Frontal cortex (tissue), 4 donors: Measurements from ENCODE around the gene NHERF1. TPM values are rescaled to one million over a fixed set of nuclear protein-coding genes. Genes with fewer than 3 reads are reported as not detected.

Experiments used
- DNase-seq, 2 donors: peaks; one replicate each; pipeline ENCODE4 v3.0.0; 2012; ENCODE audit warnings: low spot score in 2 of 2
- FAIRE-seq: peaks from 2 replicates; lab custom pipeline; 2012; peaks lifted over from hg19 to GRCh38; lab: Jason Lieb, UNC
- total RNA-seq: library from RNA; depleted of rRNA; stranded (reverse); fragments of >200 nt; gene quantifications from one replicate; pipeline ENCODE4 v1.2.3, GENCODE V29; 2014
- donor health status: control.
- donor health status: control.
- donor health status: control.

The NHERF1 gene
- total RNA-seq, 1 donor from 2014 or later, result 4.1 TPM

- peak in 1 of 2 donors; percentile 17 for DNase-seq
- FAIRE-seq, result no peak
These were observed 2.1 kb upstream of the NHERF1 start for GRCh38 chr17:74746376-74746775.

DNA sequence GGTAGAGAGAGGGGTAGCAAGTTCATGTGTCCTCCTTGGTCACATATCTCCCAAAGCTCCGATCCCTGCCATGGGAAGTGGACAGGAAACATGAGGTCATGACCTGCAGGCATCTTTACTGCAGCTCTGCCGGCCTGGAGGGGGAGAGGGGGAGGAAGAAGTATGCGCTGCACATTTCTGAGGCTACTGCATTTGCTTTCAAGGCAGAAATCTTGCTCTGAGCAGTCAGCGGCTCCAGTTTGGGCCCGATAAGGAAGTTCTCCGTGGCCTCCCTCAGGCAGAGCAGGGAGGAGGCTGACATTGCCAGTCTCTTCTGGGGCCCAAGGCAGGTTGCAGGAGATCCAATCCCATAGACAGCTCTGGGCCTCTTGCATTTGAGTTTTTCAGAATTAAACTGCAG is 1.5 kb upstream of the NHERF1 start:
- DNase-seq (peak in 1 of 2 donors; percentile 12), FAIRE-seq (no peak)

DNA sequence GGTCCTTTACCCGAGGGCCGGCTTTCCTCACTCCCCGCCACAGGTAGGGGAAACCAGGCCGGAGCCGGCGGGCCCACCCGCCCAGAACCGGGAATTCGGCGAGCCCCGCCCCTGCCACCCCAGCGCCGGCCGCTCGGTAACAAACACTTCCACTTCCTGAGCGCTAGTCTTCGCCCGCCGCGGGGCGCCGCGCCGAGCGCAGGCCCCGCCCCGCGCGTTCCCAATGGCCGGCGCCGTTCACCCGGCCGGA is 224 bp upstream of the NHERF1 start:
- FAIRE-seq, result no peak
- DNase-seq, result no peak

- DNase-seq (no peak), FAIRE-seq (no peak)
These were observed 1.0 kb downstream of the NHERF1 start for GRCh38 chr17:74749279-74750038.

DNA sequence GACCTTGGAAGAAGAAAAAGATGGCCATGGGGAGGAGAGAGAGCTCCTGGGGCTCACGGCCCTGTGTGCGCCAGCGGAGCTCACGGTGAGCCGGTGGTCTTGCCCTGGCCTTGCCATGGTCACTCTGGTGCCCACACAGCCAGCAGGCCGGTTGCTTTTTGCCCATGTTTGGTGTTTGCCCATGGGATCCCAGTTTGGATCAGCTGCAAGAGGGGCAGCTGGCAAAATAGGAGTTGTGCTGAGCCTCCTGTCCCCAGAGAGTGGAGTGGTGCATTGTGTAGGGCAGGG is 1.6 kb downstream of the NHERF1 start:
- no peak for FAIRE-seq

DNA sequence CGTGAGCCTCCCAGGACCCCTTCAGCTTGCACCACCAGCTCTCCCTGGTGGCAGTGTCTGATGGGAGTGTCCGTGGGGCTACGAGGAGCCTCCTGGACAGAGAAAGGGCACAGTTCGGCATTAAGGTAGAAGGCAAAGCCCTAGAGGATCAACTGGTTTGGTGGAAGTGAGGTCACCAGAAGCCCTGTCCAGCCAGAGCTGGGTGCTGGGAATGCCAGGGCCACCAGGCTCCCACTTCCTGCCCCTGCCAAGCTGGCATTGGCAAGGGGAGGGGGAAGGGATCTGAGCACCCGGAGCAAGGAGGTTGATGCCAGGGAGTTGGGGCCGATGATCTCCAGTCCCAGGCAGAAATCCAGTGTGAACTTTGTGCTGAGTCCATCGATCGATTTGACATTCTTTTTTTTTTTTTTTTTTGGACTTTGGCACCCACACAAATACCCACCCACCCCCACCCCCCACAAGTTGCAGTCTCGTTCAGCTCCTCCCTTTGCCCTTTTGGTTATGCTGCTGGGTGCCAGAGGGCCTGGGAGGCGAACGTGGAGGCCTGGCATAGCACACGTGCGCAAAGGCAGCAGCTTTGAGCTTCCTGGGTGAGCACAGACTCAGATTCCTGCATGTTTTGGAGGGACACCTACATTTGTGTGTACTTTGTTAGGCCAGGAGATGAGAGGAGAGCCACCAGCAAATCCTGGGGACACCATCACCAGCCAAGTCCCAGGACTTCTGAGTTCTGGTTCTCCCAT is 2.1 kb downstream of the NHERF1 start:
- no peak for FAIRE-seq
- DNase-seq, result no peak

More for the DNA sequence above, 1.6 kb downstream of the NHERF1 start:
- DNase-seq, result no peak

- FAIRE-seq, result no peak
These were observed 4.0 kb downstream of the NHERF1 start for GRCh38 chr17:74752415-74752814.

DNA sequence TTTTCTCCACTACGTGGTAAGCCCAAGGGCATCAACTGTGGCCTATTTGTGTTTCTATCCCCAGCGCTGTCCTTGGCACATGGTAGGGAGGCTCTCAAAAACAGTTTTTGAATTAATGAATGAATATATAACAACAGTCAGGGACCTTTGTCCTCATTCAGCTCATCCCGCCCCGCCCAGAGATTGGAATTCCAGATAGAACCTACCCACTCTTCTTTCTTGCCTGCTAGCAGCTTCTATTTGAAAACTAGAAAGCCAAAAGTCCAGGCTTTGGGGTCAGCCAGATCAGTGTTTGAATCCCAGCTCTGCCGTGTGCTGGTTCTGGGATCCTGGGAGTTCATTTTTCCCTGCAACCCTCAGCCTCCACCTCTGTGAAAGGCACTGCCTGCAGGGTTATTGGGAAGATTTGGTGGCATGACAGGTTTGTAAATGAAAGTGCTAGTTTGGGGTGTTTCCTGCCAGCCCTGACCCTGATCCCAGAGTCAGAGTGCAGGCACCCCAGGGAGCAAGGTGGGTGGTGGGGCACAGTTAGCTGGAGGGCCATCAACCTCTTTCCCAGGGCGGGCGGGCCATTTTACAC is 4.5 kb downstream of the NHERF1 start:
- DNase-seq (no peak), FAIRE-seq (no peak)

More at GRCh38 chr17:74752415-74752814, 4.0 kb downstream of the NHERF1 start:
- no peak for DNase-seq

DNA sequence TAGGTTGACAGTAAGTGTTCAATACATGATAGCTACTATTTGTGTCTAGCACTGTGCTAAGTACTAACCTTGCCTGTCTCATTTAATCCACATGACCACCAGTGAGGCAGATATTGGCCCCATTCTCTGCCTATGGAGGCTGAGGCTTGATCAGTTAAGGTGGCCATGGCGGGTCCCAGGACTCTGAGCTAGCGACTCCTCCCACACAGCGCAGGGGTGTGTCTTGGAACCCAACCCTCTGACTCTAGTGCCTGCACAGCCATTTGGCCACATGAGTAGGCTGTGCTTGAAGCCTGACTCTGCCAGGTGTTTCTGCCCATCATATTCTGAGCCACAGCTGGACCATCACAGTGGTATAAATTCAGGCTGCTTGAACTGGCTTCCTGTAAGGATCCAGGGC is 6.4 kb downstream of the NHERF1 start:
- no peak for DNase-seq
- FAIRE-seq, result no peak

GRCh38 chr17:74755533-74755932 is 7.1 kb downstream of the NHERF1 start:
- DNase-seq (no peak), FAIRE-seq (no peak)

GRCh38 chr17:74756891-74757290 is 8.5 kb downstream of the NHERF1 start:
- no peak for FAIRE-seq
- DNase-seq, result no peak

- FAIRE-seq (no peak), DNase-seq (no peak)
These were observed 9.1 kb downstream of the NHERF1 start for GRCh38 chr17:74757502-74757901.

- DNase-seq, result peak in 1 of 2 donors; percentile 48
- FAIRE-seq, result no peak
These were observed 9.8 kb downstream of the NHERF1 start for GRCh38 chr17:74757931-74758847.

DNA sequence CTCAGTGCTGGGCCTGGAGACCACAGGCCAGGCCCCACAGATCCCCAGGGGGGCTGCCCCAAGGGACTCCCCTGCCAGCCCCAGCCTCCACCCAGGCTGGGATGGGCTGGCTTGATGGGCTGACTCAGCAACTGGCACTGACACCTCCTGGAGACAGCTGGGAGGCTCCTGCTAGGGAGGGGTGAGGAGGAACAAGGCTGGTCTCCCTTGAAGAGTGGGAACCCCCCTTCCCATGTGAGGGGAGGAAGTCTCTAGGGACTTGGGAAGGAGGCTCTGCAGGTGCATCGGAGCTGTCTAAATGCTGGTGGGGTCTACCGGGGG is 10.4 kb downstream of the NHERF1 start:
- FAIRE-seq (no peak), DNase-seq (peak in 1 of 2 donors; percentile 60)

DNA sequence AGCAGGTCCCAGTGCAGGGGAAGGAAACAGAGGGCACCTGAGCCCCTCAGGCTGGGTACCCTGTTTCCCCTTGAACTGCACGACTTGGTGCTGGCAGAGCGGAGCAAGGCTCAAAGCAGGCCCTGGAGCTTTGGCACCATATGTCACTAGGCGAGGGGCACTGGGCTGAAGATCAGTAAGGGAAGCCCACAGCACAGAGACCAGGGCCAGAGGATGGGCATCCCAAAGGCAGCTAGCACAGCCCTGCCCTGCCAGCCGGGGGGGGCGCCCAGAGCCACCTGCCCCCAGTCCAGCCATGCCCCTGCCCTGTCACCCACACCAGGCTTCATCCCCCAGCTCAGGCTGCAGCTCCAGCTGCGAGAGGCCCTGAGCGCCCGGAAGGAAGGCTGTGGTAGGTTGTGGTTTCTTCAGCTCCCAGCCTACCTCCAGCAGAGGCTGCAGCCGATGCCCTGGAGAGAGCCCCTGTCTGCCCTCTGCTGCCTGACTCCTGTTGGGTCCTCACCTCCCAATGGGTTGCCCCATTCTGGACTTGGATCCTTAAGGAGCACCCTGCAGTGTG is 10.9 kb downstream of the NHERF1 start:
- FAIRE-seq (no peak), DNase-seq (no peak)

DNA sequence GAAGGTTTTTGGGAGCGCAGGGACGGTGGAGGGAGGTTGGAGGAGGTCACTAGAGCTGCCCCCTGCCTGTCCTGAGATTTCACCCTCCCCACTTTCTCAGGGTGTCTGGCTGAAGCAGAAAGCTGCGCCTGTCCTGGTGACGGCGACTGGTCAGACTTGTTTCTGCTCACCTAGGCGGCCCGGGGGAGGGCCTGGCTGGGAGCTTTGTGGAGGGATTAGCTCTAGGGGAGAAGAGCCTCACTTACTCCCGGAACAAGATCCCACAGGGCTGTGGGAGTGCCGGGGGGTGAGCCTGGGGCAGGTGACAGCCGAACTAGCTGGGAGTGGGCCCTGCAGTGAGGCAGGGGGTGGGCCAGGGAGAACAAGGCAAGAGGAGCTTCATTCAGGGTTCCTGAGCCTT is 11.5 kb downstream of the NHERF1 start:
- DNase-seq (no peak), FAIRE-seq (no peak)

DNA sequence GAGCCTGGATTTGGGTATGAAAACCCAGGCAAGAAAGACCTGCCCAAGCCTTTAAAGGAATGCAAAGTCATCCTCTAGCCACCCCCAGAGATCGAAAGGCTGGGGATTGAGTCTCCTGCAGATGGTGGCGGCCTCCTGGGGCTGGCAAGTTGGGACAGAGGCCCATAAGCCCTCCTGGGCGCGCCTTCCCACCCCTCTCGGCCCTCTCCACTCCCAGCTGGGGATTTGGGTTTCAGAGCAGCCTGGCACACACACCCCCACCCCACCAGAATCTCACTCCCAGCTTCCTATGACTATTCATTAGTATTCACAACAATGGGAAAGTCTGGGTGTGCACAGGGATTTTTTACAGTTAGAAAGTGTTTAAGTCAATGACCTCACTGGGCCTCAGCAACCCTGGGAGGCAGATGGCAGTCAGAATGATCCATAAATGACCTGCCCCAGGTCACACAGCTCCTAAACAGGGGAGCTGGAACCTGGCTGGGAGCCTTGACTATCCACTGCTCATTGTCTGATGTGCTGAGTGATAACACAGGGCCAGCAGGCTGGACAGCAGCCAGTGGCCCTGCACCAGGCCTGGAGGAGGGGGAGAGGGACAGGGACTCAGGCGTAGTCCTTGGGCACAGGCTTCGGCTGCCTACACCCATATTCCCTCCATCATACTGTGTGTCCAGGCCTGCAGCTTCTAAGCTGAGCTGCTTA is 12.1 kb downstream of the NHERF1 start:
- FAIRE-seq, result no peak

GRCh38 chr17:74761419-74761818 is 13.0 kb downstream of the NHERF1 start:
- FAIRE-seq, result no peak
- DNase-seq, result no peak

More for the DNA sequence above, 12.1 kb downstream of the NHERF1 start:
- peak in 1 of 2 donors; percentile 53 for DNase-seq

- no peak for FAIRE-seq
- DNase-seq, result no peak
These were observed 13.5 kb downstream of the NHERF1 start for GRCh38 chr17:74761931-74762330.
